A549 (cell line): ENCODE measurements around the gene EVX2. TPM values are rescaled to one million over a fixed set of nuclear protein-coding genes. Genes with fewer than 3 reads are reported as not detected.

Experiments
- ATAC-seq, 2 experiments: fragments of 200-7000 bp in 1 of 2; fragments of >200 bp in 1 of 2; cut with Nextera tagmentation in 1 of 2; cut with Tn5 transposase in 1 of 2; 3 replicates each; pipeline versions ENCODE4 v1.8.0 to v1.9.1; 2018 to 2020; ENCODE audit warnings: mild to moderate bottlenecking in 1 of 2, moderate library complexity in 1 of 2
- CTCF ChIA-PET: fragments of 300-600 bp; sonication (Branson Sonifier 250); formaldehyde crosslinking; extraction: SDS; loops from one replicate; lab custom pipeline; 2021; ENCODE audit warnings: antibody characterized with exemption, inconsistent platforms; lab: Yijun Ruan, JAX
- POLR2A ChIA-PET: fragments of 350-600 bp; formaldehyde crosslinking; extraction: SDS; loops from one replicate; lab custom pipeline; 2021; ENCODE audit warnings: antibody characterized with exemption, inconsistent platforms; lab: Yijun Ruan, JAX
- DNase-seq, 2 experiments: peaks; one replicate each; pipeline versions ENCODE4 v3.0.0 to v3.0.0-alpha.2; 2011 to 2016; ENCODE audit warnings: low read depth in 1 of 2, low spot score in 1 of 2
- FAIRE-seq: peaks from 2 replicates; lab custom pipeline; 2011; peaks lifted over from hg19 to GRCh38; lab: Jason Lieb, UNC
- H3K27ac ChIP-seq, 2 experiments: fragments of >200 bp; sonication (Bioruptor Twin); formaldehyde crosslinking; 3 replicates each; pipeline ENCODE4 v1.5.1; 2016 to 2017
- H3K4me1 ChIP-seq: fragments of >200 bp; sonication (Bioruptor Twin); formaldehyde crosslinking; 3 replicates; pipeline ENCODE4 v1.6.1; 2016
- H3K4me2 ChIP-seq: fragments of >200 bp; sonication (Bioruptor Twin); formaldehyde crosslinking; 3 replicates; pipeline ENCODE4 v1.6.1; 2016
- H3K4me3 ChIP-seq: fragments of >200 bp; sonication (Bioruptor Twin); formaldehyde crosslinking; 3 replicates; pipeline ENCODE4 v1.5.1; 2016
- H3K9me3 ChIP-seq: fragments of >200 bp; sonication (Bioruptor Twin); formaldehyde crosslinking; 3 replicates; pipeline ENCODE4 v1.6.1; 2016
- BHLHE40 ChIP-seq: IDR thresholded peaks from 2 replicates; pipeline ENCODE4 v1.6.1; 2012; ENCODE audit warnings: low read depth, low read length, inconsistent platforms
- CBX8 ChIP-seq: fragments of 200-600 bp; sonication (generic); IDR thresholded peaks from 2 replicates; pipeline ENCODE4 v1.6.1; 2016
- CEBPB ChIP-seq, 2 experiments: fragments of >200 bp in 1 of 2; sonication (Bioruptor Twin) in 1 of 2; formaldehyde crosslinking in 1 of 2; IDR thresholded peaks; 2 replicates each; pipeline ENCODE4 v1.6.1; 2012 to 2016
- EHF ChIP-seq: fragments of 250-450 bp; sonication (Bioruptor Pico); IDR thresholded peaks from 2 replicates; pipeline ENCODE4 v1.5.0; 2020; ENCODE audit warnings: mild to moderate bottlenecking
- EP300 ChIP-seq, 2 experiments: fragments of >200 bp; sonication (Bioruptor Twin); formaldehyde crosslinking; IDR thresholded peaks; 2 replicates in 1 of 2; 3 replicates in 1 of 2; pipeline ENCODE4 v1.6.1; 2016 to 2017
- ESRRA ChIP-seq: fragments of 150-350 bp; IDR thresholded peaks from 2 replicates; pipeline ENCODE4 v1.6.1; 2014; ENCODE audit warnings: mild to moderate bottlenecking, low read length, borderline replicate concordance
- FOSL2 ChIP-seq, 2 experiments: fragments of 450-650 bp in 1 of 2; fragments of >200 bp in 1 of 2; sonication (Bioruptor Twin) in 1 of 2; formaldehyde crosslinking; IDR thresholded peaks; 2 replicates each; pipeline versions ENCODE4 v1.5.0 to v1.6.1; 2016 to 2020; ENCODE audit warnings: mild to moderate bottlenecking in 1 of 2, moderate library complexity in 1 of 2
- GATA3 ChIP-seq: IDR thresholded peaks from 2 replicates; pipeline ENCODE4 v1.6.1; 2012; ENCODE audit warnings: borderline replicate concordance
- HOXB5 ChIP-seq: fragments of 250-450 bp; sonication (Bioruptor Pico); IDR thresholded peaks from 2 replicates; pipeline ENCODE4 v1.5.0; 2020; ENCODE audit warnings: mild to moderate bottlenecking, moderate library complexity
- JUNB ChIP-seq: fragments of >200 bp; sonication (Bioruptor Twin); formaldehyde crosslinking; IDR thresholded peaks from 2 replicates; pipeline ENCODE4 v1.6.1; 2016
- KDM1A ChIP-seq: fragments of 200-600 bp; sonication (generic); IDR thresholded peaks from 2 replicates; pipeline ENCODE4 v1.6.1; 2016; ENCODE audit warnings: low read depth, mild to moderate bottlenecking
- MAZ ChIP-seq: fragments of 150-350 bp; IDR thresholded peaks from 2 replicates; pipeline ENCODE4 v1.6.1; 2014; ENCODE audit warnings: antibody characterized with exemption, low read depth, low read length, borderline replicate concordance
- NFE2L2 ChIP-seq: fragments of 150-350 bp; conservative IDR thresholded peaks from 2 replicates; pipeline ENCODE4 v1.6.1; 2014; ENCODE audit warnings: low read length
- NPAS2 ChIP-seq: fragments of 250-450 bp; sonication (Bioruptor Pico); IDR thresholded peaks from 2 replicates; pipeline ENCODE4 v1.8.0; 2022; ENCODE audit warnings: mild to moderate bottlenecking, moderate library complexity, borderline replicate concordance
- POLR2A ChIP-seq: IDR thresholded peaks from 2 replicates; pipeline ENCODE4 v1.6.1; 2012; ENCODE audit warnings: mild to moderate bottlenecking, low read length
- POLR2AphosphoS2 ChIP-seq: conservative IDR thresholded peaks from 2 replicates; pipeline ENCODE4 v1.6.1; 2012; ENCODE audit warnings: low read length, improper control_type of control experiment, inconsistent platforms
- RCOR1 ChIP-seq: fragments of 150-350 bp; IDR thresholded peaks from 2 replicates; pipeline ENCODE4 v1.6.1; 2014; ENCODE audit warnings: antibody characterized with exemption, low read length, low read depth
- RNF2 ChIP-seq: fragments of 200-600 bp; sonication (generic); IDR thresholded peaks from 2 replicates; pipeline ENCODE4 v1.6.1; 2016; ENCODE audit warnings: low read depth, mild to moderate bottlenecking, antibody characterized with exemption, moderate library complexity, borderline replicate concordance
- SREBF2 ChIP-seq: fragments of 450-650 bp; IDR thresholded peaks from 2 replicates; pipeline ENCODE4 v1.6.1; 2014; ENCODE audit warnings: mild to moderate bottlenecking, moderate library complexity
- TFCP2L1 ChIP-seq: fragments of 250-450 bp; sonication (Bioruptor Pico); IDR thresholded peaks from 2 replicates; pipeline ENCODE4 v1.5.0; 2021; ENCODE audit warnings: mild to moderate bottlenecking
- ZNF302 ChIP-seq: fragments of 250-450 bp; sonication (Bioruptor Pico); IDR thresholded peaks from 2 replicates; pipeline ENCODE4 v1.9.0; 2021; ENCODE audit warnings: inconsistent platforms, mild to moderate bottlenecking, moderate library complexity
- WGBS: methylation state at CpG from one replicate; pipeline ENCODE4 v1.1.6; 2017; ENCODE audit errors: missing lambda C conversion rate; 5-methylcytosine and 5-hydroxymethylcytosine counted together
- polyA plus RNA-seq, 4 experiments: library from polyadenylated mRNA; depleted of rRNA in 3 of 4; stranded (reverse); fragments of >200 nt; fragmentation: RNase III in 1 of 4; extraction: RNeasy Plus Mini Kit Qiagen cat#74134 plus additional on column Dnase treatment in 1 of 4; gene quantifications; 2 replicates in 3 of 4; 3 replicates in 1 of 4; pipeline ENCODE4 v1.2.3, GENCODE V29; 2011 to 2017
- TF ChIP-seq, protein P1 (sequence below): fragments of 250-450 bp; sonication (Bioruptor Pico); IDR thresholded peaks from 2 replicates; pipeline ENCODE4 v1.5.0; 2021; ENCODE audit warnings: mild to moderate bottlenecking, moderate library complexity, borderline replicate concordance
- TF ChIP-seq, protein P2 (sequence below): fragments of 250-450 bp; sonication (Bioruptor Pico); IDR thresholded peaks from 2 replicates; pipeline ENCODE4 v1.5.0; 2020; ENCODE audit warnings: low read depth, mild to moderate bottlenecking, moderate library complexity
- TF ChIP-seq, protein P3 (sequence below): fragments of >200 bp; sonication (Bioruptor Twin); formaldehyde crosslinking; IDR thresholded peaks from 2 replicates; pipeline ENCODE4 v1.6.1; 2016
- TF ChIP-seq, protein P4 (sequence below): IDR thresholded peaks from 2 replicates; pipeline ENCODE4 v1.6.1; 2012
- TF ChIP-seq, protein P5 (sequence below): fragments of >200 bp; sonication (Bioruptor Twin); formaldehyde crosslinking; IDR thresholded peaks from 3 replicates; pipeline ENCODE4 v1.5.1; 2016

Gene EVX2
- polyA plus RNA-seq, 2 of the 4 experiments (the other 2 are of a cell fraction) = 0.03 TPM; not detected in 1

DNA sequence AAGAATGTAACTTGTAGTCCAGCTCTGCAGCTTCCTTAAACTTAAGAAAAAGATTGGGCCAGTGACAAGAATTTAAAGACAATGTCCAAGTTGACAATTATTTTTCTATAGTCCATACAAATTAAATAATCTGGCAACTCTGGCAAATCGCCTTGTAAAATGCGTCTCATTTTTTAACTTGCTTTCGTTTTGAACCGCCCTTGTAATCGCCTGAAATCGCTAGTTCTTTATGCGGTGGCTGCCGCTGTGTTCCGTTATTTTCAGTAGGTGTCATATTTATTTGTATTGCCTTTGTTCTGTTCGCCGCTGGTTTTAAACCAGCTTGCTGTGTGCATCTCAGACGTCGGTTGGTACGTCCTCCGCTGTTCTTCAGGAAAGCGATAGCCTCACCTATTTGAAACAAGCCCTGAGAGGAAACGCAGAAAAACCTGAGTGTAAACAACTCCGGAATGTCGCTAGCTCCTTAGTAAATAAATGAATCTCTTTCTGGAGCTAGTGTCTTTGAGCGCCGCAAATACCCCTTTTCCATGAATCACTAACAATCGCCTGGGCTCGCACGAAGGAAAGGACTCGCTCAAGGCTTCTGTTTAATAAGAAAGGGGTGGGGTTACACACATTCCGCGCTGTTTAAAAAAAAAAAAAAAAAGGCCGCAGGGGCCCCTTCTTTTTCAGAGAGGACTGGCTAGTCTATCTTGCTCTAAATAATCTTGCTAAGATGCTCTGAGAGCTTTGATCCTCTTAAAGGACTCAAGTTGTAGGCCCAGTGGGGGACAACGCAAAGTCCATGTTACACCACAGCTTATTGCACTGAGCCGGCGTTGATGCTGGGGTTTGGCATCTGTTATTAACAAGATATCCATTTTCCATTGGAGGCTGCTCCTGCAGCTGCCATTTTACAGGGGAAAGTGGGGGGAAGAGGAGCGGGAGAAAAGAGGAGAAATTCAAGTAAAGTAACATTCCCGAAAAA lies 48.7 kb upstream of the EVX2 start:
- H3K4me3 ChIP-seq = no peak overlapping the region

DNA sequence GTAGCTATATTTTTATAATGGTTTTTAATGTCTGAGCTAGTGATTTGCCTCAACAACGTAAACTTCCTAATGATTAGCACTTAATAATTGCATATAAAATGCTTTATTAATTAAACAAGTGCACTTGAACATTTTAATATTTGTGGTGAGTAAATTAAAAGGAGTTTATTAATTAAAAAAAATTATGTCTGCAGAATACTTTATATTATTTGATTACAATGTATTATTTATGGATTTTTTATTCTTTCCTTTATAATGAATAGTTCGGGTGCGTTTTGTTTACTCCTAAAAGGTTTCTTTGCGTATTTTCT lies 48.0 kb upstream of the EVX2 start:
- CTCF ChIA-PET = interaction anchor here (1.1 to 9.5 kb wide), 9 partner anchors 9 to 686 kb away, joined by 3 to 139 read pairs (median 6); no protein-coding TSS in a partner anchor
- WGBS = 91% methylated on average over 4 of the region's 4 CpGs
- no peak overlapping the region for H3K27ac ChIP-seq
- H3K9me3 ChIP-seq = no peaks in the 10 kb centered on the region
- H3K4me3 ChIP-seq = no peak overlapping the region
- H3K4me2 ChIP-seq = no peak overlapping the region
- POLR2A ChIA-PET = no interaction called here
- TF ChIP-seq, protein P1, sequence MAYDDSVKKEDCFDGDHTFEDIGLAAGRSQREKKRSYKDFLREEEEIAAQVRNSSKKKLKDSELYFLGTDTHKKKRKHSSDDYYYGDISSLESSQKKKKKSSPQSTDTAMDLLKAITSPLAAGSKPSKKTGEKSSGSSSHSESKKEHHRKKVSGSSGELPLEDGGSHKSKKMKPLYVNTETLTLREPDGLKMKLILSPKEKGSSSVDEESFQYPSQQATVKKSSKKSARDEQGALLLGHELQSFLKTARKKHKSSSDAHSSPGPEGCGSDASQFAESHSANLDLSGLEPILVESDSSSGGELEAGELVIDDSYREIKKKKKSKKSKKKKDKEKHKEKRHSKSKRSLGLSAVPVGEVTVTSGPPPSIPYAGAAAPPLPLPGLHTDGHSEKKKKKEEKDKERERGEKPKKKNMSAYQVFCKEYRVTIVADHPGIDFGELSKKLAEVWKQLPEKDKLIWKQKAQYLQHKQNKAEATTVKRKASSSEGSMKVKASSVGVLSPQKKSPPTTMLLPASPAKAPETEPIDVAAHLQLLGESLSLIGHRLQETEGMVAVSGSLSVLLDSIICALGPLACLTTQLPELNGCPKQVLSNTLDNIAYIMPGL (CRISPR knock-in tag) = no peak
- TF ChIP-seq KDM1A (no peak), TFCP2L1 (CRISPR knock-in tag) (no peak), POLR2AphosphoS2 (no peak), JUNB (no peak), HOXB5 (CRISPR knock-in tag) (no peak), CEBPB (IDR thresholded peaks at IDR 0.05) (no peak), EP300 (IDR thresholded peaks at IDR 0.05) (no peak), POLR2A (no peak), SREBF2 (no peak), RCOR1 (no peak), CBX8 (no peak), MAZ (no peak), BHLHE40 (no peak)
- TF ChIP-seq, protein P2, sequence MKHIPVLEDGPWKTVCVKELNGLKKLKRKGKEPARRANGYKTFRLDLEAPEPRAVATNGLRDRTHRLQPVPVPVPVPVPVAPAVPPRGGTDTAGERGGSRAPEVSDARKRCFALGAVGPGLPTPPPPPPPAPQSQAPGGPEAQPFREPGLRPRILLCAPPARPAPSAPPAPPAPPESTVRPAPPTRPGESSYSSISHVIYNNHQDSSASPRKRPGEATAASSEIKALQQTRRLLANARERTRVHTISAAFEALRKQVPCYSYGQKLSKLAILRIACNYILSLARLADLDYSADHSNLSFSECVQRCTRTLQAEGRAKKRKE (CRISPR knock-in tag) = no peak
- TF ChIP-seq, protein P3, sequence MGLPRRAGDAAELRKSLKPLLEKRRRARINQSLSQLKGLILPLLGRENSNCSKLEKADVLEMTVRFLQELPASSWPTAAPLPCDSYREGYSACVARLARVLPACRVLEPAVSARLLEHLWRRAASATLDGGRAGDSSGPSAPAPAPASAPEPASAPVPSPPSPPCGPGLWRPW = no peak
- DNase-seq (no peak), ATAC-seq (no peak), FAIRE-seq (no peak)
- peaks cover 10% of the 10 kb centered on the region; the same call in 2 of the 3 replicates for H3K4me1 ChIP-seq

More for the DNA sequence above, 48.7 kb upstream of the EVX2 start:
- Histone ChIP-seq H3K9me3 (no peaks in the 10 kb centered on the region), H3K4me1 (peaks cover 10% of the 10 kb centered on the region; the same call in 2 of the 3 replicates), H3K4me2 (no peak overlapping the region)
- ChIA-PET POLR2A (interaction anchor here (0.7 kb wide), 1 partner anchor 35 kb away, joined by 4 read pairs; no protein-coding TSS in a partner anchor), CTCF (interaction anchor here (1.3 to 9.5 kb wide), 10 partner anchors 9 to 522 kb away, joined by 3 to 139 read pairs (median 10); no protein-coding TSS in a partner anchor)
- WGBS = 92% methylated on average over 33 of the region's 33 CpGs
- FAIRE-seq = no peak
- TF ChIP-seq CBX8 (no peak), EHF (CRISPR knock-in tag) (no peak), RCOR1 (no peak), FOSL2 (IDR thresholded peaks at IDR 0.05) (no peak), FOSL2 (CRISPR knock-in tag; IDR thresholded peaks at IDR 0.05) (no peak), EP300 (IDR thresholded peaks at IDR 0.05) (no peak), SREBF2 (no peak), RNF2 (no peak), ZNF302 (no peak), GATA3 (no peak), NFE2L2 (no peak), NPAS2 (CRISPR knock-in tag) (no peak), ESRRA (no peak)
- TF ChIP-seq, protein P4, sequence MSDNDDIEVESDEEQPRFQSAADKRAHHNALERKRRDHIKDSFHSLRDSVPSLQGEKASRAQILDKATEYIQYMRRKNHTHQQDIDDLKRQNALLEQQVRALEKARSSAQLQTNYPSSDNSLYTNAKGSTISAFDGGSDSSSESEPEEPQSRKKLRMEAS = no peak
- TF ChIP-seq, protein P5, sequence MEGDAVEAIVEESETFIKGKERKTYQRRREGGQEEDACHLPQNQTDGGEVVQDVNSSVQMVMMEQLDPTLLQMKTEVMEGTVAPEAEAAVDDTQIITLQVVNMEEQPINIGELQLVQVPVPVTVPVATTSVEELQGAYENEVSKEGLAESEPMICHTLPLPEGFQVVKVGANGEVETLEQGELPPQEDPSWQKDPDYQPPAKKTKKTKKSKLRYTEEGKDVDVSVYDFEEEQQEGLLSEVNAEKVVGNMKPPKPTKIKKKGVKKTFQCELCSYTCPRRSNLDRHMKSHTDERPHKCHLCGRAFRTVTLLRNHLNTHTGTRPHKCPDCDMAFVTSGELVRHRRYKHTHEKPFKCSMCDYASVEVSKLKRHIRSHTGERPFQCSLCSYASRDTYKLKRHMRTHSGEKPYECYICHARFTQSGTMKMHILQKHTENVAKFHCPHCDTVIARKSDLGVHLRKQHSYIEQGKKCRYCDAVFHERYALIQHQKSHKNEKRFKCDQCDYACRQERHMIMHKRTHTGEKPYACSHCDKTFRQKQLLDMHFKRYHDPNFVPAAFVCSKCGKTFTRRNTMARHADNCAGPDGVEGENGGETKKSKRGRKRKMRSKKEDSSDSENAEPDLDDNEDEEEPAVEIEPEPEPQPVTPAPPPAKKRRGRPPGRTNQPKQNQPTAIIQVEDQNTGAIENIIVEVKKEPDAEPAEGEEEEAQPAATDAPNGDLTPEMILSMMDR = no peak
- TF ChIP-seq, all 56 proteins: peak for 0
- ATAC-seq (no peak), DNase-seq (no peak)
- no peak overlapping the region for H3K27ac ChIP-seq
